Osteoblast (primary cell): ENCODE data around the gene DMD. TPM values are rescaled to one million over a fixed set of nuclear protein-coding genes. Genes with fewer than 3 reads are reported as not detected.

Source experiments
- DNase-seq: peaks from one replicate; pipeline ENCODE4 v3.0.0; 2011; ENCODE audit warnings: low spot score, mixed read lengths; ENCODE audit not compliant: insufficient read length; ENCODE audit errors: missing footprints
- H2AFZ ChIP-seq: 2 replicates; pipeline ENCODE4 v1.6.0; 2011; ENCODE audit warnings: mild to moderate bottlenecking, low read length
- H3K27ac ChIP-seq: 2 replicates; pipeline ENCODE4 v1.5.1; 2011; ENCODE audit warnings: mild to moderate bottlenecking, low read depth, low read length, moderate library complexity
- H3K27me3 ChIP-seq: 2 replicates; pipeline ENCODE4 v1.6.0; 2012; ENCODE audit warnings: mild to moderate bottlenecking, control low read depth, inconsistent platforms, low read length, moderate library complexity; ENCODE audit not compliant: insufficient read depth
- H3K36me3 ChIP-seq: 2 replicates; pipeline ENCODE4 v1.5.1; 2011; ENCODE audit warnings: mild to moderate bottlenecking, low read length, control low read depth, moderate library complexity; ENCODE audit not compliant: insufficient read depth
- H3K4me1 ChIP-seq: 2 replicates; pipeline ENCODE4 v1.5.1; 2011; ENCODE audit warnings: mild to moderate bottlenecking, low read length, control low read depth, moderate library complexity; ENCODE audit not compliant: insufficient read depth
- H3K4me2 ChIP-seq: 2 replicates; pipeline ENCODE4 v1.6.0; 2011; ENCODE audit warnings: mild to moderate bottlenecking, low read length; ENCODE audit not compliant: insufficient read depth
- H3K4me3 ChIP-seq: fragments of 200-600 bp; sonication (generic); 3 replicates; pipeline ENCODE4 v1.5.1; 2012; ENCODE audit warnings: mild to moderate bottlenecking, low read length, inconsistent platforms; ENCODE audit not compliant: insufficient read depth
- H3K79me2 ChIP-seq: 2 replicates; pipeline ENCODE4 v1.6.0; 2012; ENCODE audit warnings: mild to moderate bottlenecking, low read length, control low read depth, inconsistent platforms; ENCODE audit not compliant: insufficient read depth
- H3K9me3 ChIP-seq: 2 replicates; pipeline ENCODE4 v1.5.1; 2011; ENCODE audit warnings: low read depth, low read length, control low read depth
- H4K20me1 ChIP-seq: 2 replicates; pipeline ENCODE4 v1.6.0; 2012; ENCODE audit warnings: mild to moderate bottlenecking, low read length, control low read depth; ENCODE audit not compliant: insufficient read depth
- CTCF ChIP-seq: IDR thresholded peaks from 2 replicates; pipeline ENCODE4 v1.5.1; 2011; ENCODE audit warnings: mild to moderate bottlenecking, low read depth, low read length, moderate library complexity; ENCODE audit errors: extremely low read depth
- total RNA-seq: library from RNA; depleted of rRNA; stranded (reverse); fragments of >200 nt; gene quantifications from 2 replicates; pipeline ENCODE4 v1.2.3, GENCODE V29; 2012

The DMD gene
- total RNA-seq, 1 donor, result 12.7 TPM

DNA sequence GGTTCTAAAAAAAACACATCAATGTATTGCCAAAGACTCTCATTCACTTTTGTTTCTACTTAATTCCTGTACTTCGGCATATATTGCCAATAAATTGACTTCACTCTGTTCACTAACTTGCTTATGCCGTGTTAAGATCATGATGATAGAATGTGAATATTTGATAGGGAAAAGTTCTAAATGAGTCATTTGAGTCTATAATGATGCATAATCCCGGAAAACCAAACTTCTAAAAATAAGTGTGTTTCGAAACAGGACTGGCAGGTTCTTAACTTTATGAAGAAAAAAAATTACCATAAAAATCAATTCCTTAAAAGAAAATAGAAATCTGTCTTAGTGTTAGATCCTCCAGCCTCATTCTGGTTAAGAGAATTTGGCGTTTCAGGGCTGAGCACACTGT is 1752.0 kb downstream of the DMD start:
- H3K27me3 ChIP-seq, result no peaks in the 10 kb centered on the region
- no peaks in the 10 kb centered on the region for H3K79me2 ChIP-seq

GRCh38 chrX:31449965-31450364 is 1761.4 kb downstream of the DMD start:
- TF ChIP-seq CTCF, result no peak
- Histone ChIP-seq H3K4me1 (no peaks in the 10 kb centered on the region), H3K9me3 (no peaks in the 10 kb centered on the region), H3K4me3 (no peak overlapping the region), H3K79me2 (no peaks in the 10 kb centered on the region), H3K4me2 (no peak overlapping the region), H4K20me1 (no peaks in the 10 kb centered on the region), H3K27ac (no peak overlapping the region), H2AFZ (no peak overlapping the region), H3K36me3 (no peaks in the 10 kb centered on the region), H3K27me3 (no peaks in the 10 kb centered on the region)
- DNase-seq, result no peak

More for the DNA sequence above, 1752.0 kb downstream of the DMD start:
- no peak for DNase-seq
- H3K4me2 ChIP-seq, result no peak overlapping the region
- no peaks in the 10 kb centered on the region for H3K36me3 ChIP-seq
- TF ChIP-seq CTCF, result no peak
- H3K27ac ChIP-seq, result peak overlapping the region; percentile 30
- peaks cover 2% of the 10 kb centered on the region for H3K4me1 ChIP-seq
- no peaks in the 10 kb centered on the region for H3K9me3 ChIP-seq
- no peak overlapping the region for H2AFZ ChIP-seq
- H4K20me1 ChIP-seq, result no peaks in the 10 kb centered on the region
- no peak overlapping the region for H3K4me3 ChIP-seq

- Histone ChIP-seq H2AFZ (no peak overlapping the region), H3K4me1 (no peaks in the 10 kb centered on the region), H3K4me2 (no peak overlapping the region), H3K9me3 (no peaks in the 10 kb centered on the region), H3K27me3 (no peaks in the 10 kb centered on the region), H3K27ac (no peak overlapping the region), H4K20me1 (no peaks in the 10 kb centered on the region), H3K36me3 (no peaks in the 10 kb centered on the region), H3K79me2 (no peaks in the 10 kb centered on the region), H3K4me3 (no peak overlapping the region)
- no peak for TF ChIP-seq CTCF
- no peak for DNase-seq
These were observed 1762.3 kb downstream of the DMD start for GRCh38 chrX:31449081-31449480.

DNA sequence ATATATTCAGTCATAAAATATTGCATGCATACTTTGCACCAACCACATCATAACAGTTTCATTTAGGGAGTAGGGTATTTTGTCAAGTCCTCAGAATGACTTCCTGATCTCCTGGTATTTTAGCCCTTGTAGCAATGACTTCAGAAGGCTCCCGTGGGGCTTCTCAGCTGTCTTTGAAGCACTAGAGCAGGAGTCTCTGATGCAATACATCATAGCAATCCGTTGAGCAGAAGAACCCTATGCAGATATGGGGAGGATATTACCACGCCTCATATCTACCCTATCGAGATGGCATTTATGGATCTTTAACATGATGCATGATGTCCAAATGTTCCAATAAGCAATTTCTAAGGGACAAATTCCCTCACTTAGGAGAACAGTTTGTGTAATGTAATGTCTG is 1765.8 kb downstream of the DMD start:
- Histone ChIP-seq H3K9me3 (no peaks in the 10 kb centered on the region), H2AFZ (no peak overlapping the region), H3K27me3 (no peaks in the 10 kb centered on the region), H3K36me3 (no peaks in the 10 kb centered on the region), H3K79me2 (no peaks in the 10 kb centered on the region), H4K20me1 (no peaks in the 10 kb centered on the region), H3K4me3 (no peak overlapping the region), H3K4me1 (no peaks in the 10 kb centered on the region), H3K27ac (no peak overlapping the region), H3K4me2 (no peak overlapping the region)
- DNase-seq, result no peak
- no peak for TF ChIP-seq CTCF
